ENCODE data around the gene DGKI. TPM values are rescaled to one million over a fixed set of nuclear protein-coding genes. Genes with fewer than 3 reads are reported as not detected.

DGKI gene
- total RNA-seq, 1 experiment from 2014 or later = 0.39 TPM

DNA sequence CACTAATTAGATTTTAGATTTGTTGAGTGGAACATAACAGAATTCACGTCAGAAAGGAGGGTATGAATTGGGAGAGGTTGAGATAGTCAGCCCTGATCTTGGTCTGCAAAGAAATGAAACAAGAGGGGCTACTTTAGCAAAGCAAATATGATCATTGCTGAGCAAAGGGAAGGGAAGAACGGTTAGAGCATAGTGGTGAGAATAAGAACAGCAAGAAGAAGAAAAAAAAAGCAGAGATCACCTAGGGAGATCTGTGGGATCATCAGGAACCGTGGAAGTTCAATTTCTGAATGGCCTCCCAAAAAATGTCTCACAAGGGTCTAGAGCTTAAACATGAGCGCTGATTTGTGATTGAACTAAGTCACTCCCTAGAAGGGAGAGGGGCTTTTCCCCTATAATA lies 156.1 kb downstream of the DGKI start:
- ChIA-PET CTCF (no interaction called here), POLR2A (ENCODE audit: low non-redundant PET) (no interaction called here)
- intact Hi-C loops (cut with micrococcal nuclease; ENCODE audit: unreplicated experiment) = no loop called here
- Histone ChIP-seq H3K4me1 (ENCODE audit: insufficient read depth, low read length, poor library complexity, severe bottlenecking) (no peaks in the 10 kb centered on the region), H3K4me3 (ENCODE audit: low read depth, low read length, poor library complexity, severe bottlenecking) (no peak overlapping the region), H3K27me3 (replicated peaks; ENCODE audit: insufficient read depth, low read depth, low read length, poor library complexity) (no peaks in the 10 kb centered on the region), H3K9me3 (ENCODE audit: low read depth, low read length, poor library complexity, severe bottlenecking) (no peaks in the 10 kb centered on the region), H3K27ac (ENCODE audit: low read depth, low read length, poor library complexity, severe bottlenecking) (no peak overlapping the region), H3K36me3 (ENCODE audit: insufficient read depth, low read length, poor library complexity, severe bottlenecking) (no peaks in the 10 kb centered on the region)
- DNase-seq (ENCODE audit: low spot score) = no peak
- TF ChIP-seq, protein P1, sequence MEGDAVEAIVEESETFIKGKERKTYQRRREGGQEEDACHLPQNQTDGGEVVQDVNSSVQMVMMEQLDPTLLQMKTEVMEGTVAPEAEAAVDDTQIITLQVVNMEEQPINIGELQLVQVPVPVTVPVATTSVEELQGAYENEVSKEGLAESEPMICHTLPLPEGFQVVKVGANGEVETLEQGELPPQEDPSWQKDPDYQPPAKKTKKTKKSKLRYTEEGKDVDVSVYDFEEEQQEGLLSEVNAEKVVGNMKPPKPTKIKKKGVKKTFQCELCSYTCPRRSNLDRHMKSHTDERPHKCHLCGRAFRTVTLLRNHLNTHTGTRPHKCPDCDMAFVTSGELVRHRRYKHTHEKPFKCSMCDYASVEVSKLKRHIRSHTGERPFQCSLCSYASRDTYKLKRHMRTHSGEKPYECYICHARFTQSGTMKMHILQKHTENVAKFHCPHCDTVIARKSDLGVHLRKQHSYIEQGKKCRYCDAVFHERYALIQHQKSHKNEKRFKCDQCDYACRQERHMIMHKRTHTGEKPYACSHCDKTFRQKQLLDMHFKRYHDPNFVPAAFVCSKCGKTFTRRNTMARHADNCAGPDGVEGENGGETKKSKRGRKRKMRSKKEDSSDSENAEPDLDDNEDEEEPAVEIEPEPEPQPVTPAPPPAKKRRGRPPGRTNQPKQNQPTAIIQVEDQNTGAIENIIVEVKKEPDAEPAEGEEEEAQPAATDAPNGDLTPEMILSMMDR (conservative IDR thresholded peaks at IDR 0.05; ENCODE audit: low read depth, low read length) = no peak
- TF ChIP-seq EZH2 (IDR thresholded peaks at IDR 0.05; ENCODE audit: borderline replicate concordance, low read depth, low read length, poor library complexity, severe bottlenecking) = no peak
- no TSS peak for BruUV-seq (replicated peaks)

DNA sequence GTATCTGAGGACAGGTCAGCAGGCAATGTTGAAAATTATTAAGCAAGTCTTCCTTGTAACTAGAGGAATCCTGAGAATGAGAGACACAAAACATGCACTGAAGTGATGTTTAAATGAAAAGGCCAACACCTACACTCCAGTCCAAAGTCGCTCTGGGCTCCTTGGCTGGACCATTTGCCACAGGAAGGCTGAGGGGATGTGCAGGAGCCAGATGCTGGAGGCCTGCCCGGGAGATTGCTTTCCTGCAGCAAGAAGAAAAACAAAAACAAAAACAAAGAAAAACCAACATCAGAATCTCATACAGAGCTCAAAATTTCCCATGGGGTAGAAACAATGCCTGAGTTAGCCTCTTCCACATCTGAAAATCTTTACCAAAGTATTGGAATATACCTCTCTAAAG lies 157.0 kb downstream of the DGKI start:
- ChIA-PET POLR2A (ENCODE audit: low non-redundant PET) (no interaction called here), CTCF (no interaction called here)
- no peak for DNase-seq (ENCODE audit: low spot score)
- TF ChIP-seq, protein P1 (conservative IDR thresholded peaks at IDR 0.05; ENCODE audit: low read depth, low read length) = no peak
- no peak for TF ChIP-seq EZH2 (IDR thresholded peaks at IDR 0.05; ENCODE audit: borderline replicate concordance, low read depth, low read length, poor library complexity, severe bottlenecking)
- Histone ChIP-seq H3K4me1 (ENCODE audit: insufficient read depth, low read length, poor library complexity, severe bottlenecking) (no peaks in the 10 kb centered on the region), H3K4me3 (ENCODE audit: low read depth, low read length, poor library complexity, severe bottlenecking) (no peak overlapping the region), H3K27me3 (replicated peaks; ENCODE audit: insufficient read depth, low read depth, low read length, poor library complexity) (no peaks in the 10 kb centered on the region), H3K36me3 (ENCODE audit: insufficient read depth, low read length, poor library complexity, severe bottlenecking) (no peaks in the 10 kb centered on the region), H3K27ac (ENCODE audit: low read depth, low read length, poor library complexity, severe bottlenecking) (no peak overlapping the region), H3K9me3 (ENCODE audit: low read depth, low read length, poor library complexity, severe bottlenecking) (no peaks in the 10 kb centered on the region)
- intact Hi-C loops (cut with micrococcal nuclease; ENCODE audit: unreplicated experiment) = no loop called here
- BruUV-seq (replicated peaks) = no TSS peak

DNA sequence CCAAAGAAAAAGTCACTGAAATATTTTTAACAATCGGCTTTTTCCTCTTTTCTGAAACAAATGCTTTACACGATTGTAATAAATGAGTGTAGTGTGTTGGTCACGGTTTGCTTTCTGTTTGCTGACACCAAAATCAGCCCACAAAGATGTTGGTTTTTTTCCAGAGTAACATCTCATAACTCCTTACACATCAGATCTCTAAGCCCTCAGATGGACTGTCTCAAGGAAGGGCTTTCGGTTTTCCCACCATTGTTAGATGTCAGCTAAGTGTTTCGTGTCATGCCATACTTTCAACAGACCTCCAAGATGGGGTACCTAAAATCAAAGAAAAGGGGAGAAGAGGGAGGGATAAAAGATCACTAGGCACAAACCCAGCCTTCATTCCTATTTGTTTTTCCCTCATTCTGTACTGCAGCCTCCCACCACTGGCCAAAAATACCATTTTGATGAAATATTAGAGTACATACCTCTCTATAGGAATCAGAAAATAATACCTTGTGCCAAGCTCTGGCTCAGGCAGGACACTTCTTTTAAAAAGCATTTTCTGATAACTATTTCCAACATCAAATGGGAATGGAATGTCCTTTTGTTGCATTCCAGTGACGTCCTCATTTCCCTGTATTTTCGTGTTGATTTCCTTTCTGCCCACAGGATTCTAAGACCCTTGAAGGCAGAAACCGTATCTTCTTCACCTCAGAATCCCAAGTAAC lies 159.1 kb downstream of the DGKI start:
- no peak for DNase-seq (ENCODE audit: low spot score)
- no TSS peak for BruUV-seq (replicated peaks)
- ChIA-PET CTCF (no interaction called here), POLR2A (ENCODE audit: low non-redundant PET) (no interaction called here)
- intact Hi-C loops (cut with micrococcal nuclease; ENCODE audit: unreplicated experiment) = no loop called here
- H3K36me3 ChIP-seq (ENCODE audit: insufficient read depth, low read length, poor library complexity, severe bottlenecking) = no peaks in the 10 kb centered on the region
- H3K4me1 ChIP-seq (ENCODE audit: insufficient read depth, low read length, poor library complexity, severe bottlenecking) = no peaks in the 10 kb centered on the region
- no peak overlapping the region for H3K4me3 ChIP-seq (ENCODE audit: low read depth, low read length, poor library complexity, severe bottlenecking)
- TF ChIP-seq, protein P1 (conservative IDR thresholded peaks at IDR 0.05; ENCODE audit: low read depth, low read length) = no peak
- no peak for TF ChIP-seq EZH2 (IDR thresholded peaks at IDR 0.05; ENCODE audit: borderline replicate concordance, low read depth, low read length, poor library complexity, severe bottlenecking)
- no peaks in the 10 kb centered on the region for H3K9me3 ChIP-seq (ENCODE audit: low read depth, low read length, poor library complexity, severe bottlenecking)
- no peak overlapping the region for H3K27ac ChIP-seq (ENCODE audit: low read depth, low read length, poor library complexity, severe bottlenecking)
- no peaks in the 10 kb centered on the region for H3K27me3 ChIP-seq (replicated peaks; ENCODE audit: insufficient read depth, low read depth, low read length, poor library complexity)
